GM19438 (cell line): Measurements from ENCODE around the gene ADH1B.
"Not testable (repeated sequence)": the region's sequence is repeated elsewhere in the genome, so short reads cannot be mapped to it uniquely, and the experiment has no call there.

Experiments
- ATAC-seq: cut with Tn5 transposase; IDR thresholded peaks from one replicate; pipeline ENCODE4 v1.9.1; 2021; ENCODE audit warnings: low read depth; ENCODE audit not compliant: unreplicated experiment

The ADH1B gene

DNA sequence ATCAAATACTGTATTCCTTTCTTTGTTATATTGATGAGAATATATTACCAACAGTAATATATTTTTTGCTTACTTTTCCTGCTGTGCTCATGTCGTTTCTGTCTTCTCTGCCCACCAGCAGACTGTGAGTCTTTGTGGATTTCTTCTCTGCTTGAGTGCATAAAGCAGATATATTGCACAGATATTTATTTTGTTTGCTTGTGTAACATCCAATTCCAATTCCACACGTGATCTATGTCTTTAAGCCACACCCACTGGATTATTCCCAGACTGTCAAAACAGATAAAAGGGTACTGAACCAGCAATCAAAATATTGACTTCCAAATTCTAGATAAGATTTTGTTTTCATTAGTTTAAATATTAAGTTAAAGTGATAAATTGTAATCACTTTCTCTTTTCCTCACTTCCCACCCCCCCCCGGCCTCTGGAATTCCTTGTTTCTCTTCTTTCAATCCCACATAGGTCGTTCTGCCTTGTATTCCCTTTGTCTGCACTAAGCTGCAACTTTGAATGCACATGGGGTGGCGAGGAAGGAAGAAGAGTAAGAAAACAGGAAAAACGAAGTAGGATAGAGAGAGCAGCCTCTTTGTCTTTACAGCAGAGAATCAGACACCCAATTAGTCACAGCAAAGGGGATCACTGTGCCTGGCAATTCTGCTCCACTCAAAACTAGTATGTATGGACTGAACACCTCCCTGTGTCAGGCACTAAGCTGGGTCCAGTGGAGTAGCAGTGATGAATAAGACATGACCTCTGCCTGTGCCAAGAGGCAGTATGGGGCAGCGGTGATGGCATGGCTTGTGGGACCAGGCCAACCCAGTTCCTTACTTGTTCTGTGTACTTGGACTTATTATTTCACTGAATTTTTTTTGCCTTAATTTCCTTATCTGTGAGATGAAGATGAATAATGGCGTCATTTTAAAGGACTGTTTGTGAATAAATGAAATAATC is at the start of gene ADH1B:
TSS of gene ADH1B (minus strand) at position 161 of the 951 bp plus-strand sequence. CDS start at position 91, 70 bp downstream.
- no peak for ATAC-seq

DNA sequence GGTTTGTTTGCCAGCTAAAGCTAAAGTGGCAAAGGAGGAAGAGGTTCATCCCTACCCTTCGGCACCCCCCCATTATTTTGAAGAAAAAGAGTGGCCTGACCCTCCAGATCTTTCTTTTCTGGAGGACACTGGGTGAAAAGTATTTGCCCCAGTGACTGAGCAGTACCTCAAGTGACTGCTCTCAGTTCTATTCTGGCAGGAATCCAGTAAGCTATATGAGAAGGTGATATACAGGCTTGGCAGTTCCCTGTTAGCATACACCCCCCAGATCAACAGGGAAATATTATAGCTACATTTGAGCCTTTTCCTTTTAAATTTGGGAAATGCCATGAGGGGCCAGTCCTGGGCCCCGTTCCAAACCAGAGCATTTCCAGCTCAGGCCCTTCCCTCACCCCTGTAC is 46.6 kb upstream of the ADH1B start:
- not testable (repeated sequence) for ATAC-seq

DNA sequence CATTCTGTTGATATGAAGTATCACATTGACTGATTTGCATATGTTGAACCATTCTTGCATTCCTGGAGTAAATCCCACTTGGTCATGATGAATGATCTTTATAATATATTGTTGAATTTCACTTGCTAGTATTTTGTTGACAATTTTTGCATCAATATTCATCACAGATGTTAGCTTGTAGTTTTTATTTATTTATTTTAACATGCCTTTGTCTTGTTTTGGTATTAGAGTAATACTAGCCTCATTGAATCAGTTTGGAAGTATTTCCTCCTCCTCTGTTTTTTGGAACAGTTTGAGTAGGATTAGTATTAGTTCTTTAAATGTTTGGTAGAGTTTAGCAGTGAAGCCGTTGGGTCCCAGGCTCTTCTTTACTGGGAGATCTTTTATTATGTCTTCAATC is 45.3 kb upstream of the ADH1B start:
- ATAC-seq: no peak

- no peak for ATAC-seq
These were observed 41.6 kb upstream of the ADH1B start for GRCh38 chr4:99362768-99363167.

GRCh38 chr4:99361899-99362275 is 40.7 kb upstream of the ADH1B start:
- ATAC-seq: no peak

- no peak for ATAC-seq
These were observed 40.2 kb upstream of the ADH1B start for GRCh38 chr4:99361268-99361898.

GRCh38 chr4:99359480-99360204 is 38.4 kb upstream of the ADH1B start:
- no peak for ATAC-seq

DNA sequence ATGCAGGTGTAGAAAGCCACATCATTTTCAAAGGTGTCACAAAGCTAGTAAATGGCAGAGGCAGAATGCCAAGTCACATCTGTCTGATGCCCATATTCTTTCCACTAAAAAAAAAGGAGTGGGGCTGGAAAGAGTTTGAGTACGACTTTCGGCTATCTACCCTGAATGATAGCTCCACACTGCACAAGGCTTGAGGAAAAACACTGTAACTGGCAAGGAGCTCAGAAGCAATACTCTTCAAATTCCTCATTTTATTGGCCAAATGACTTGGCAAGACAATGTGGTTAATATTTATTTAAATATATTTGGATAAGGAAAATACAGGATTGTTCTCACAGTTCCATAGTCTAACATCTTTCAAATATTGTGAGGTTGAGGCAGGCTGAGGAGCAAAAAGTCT is 36.7 kb upstream of the ADH1B start:
- ATAC-seq: no peak

GRCh38 chr4:99356992-99357391 is 35.8 kb upstream of the ADH1B start:
- ATAC-seq: peak; percentile 64

- ATAC-seq: not testable (repeated sequence)
These were observed 34.9 kb upstream of the ADH1B start for GRCh38 chr4:99356149-99356548.

GRCh38 chr4:99352602-99353537 is 31.7 kb upstream of the ADH1B start, which contains the start of gene ADH1C:
ADH1C (minus strand) TSS chr4:99352746; CDS start chr4:99352675, 71 bp downstream.
- no peak for ATAC-seq

DNA sequence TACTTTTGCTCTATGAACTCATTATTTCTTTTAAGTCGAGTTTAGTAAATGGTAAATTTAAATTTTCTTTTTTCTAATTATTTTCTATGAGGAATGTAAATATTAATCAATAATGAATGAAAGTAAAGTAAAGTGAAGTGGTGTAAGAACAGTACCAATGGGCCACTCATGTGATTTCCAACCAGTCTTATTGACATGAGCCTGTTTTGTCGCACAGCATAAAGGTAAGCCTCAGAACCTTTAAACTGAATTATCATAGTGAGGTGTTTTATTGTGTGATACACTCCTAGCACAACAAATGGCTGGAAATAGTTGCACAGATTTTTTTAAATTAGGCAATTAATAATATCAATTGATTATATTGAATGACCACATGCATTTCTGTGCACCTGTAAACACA is 30.3 kb upstream of the ADH1B start:
- ATAC-seq: no peak

GRCh38 chr4:99349338-99349737 is 28.1 kb upstream of the ADH1B start:
- ATAC-seq: no peak

DNA sequence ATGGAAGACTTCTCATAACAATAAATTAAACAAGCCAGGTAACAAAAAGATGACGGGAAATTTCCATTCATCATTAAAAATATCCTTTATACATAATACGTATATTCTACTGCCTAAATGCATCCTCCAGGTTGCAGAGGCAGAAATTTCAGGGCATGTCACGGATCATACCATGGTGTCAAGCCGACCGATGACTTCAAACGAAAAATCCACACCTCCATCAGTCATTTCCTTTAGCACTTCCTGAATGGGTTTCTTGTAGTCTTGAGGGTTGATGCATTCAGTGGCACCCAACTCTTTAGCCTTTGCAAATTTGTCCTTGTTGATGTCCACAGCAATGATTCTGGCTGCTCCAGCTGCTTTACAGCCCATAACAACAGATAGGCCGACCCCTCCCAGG is 21.4 kb upstream of the ADH1B start:
- ATAC-seq: not testable (repeated sequence)

GRCh38 chr4:99341426-99341825 is 20.2 kb upstream of the ADH1B start:
- ATAC-seq: no peak

DNA sequence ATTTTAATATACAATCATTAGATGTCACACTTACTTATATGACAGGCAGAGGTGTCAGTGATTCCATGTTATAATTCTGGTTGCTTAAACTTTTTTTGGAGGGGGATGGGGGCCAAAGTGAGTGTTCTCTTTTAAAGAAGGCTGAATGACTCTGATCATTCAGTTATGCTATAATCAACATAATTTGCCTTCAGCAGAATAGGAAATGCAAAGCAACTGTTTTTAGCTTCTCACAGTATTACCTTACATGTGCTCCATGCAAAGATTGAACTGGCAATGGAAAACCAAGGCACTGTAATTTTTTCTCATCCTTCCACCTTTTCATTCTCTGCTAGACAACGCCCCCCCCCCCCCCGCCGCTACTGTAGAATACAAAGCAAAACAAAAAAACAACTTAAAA is 18.0 kb upstream of the ADH1B start:
- no peak for ATAC-seq

DNA sequence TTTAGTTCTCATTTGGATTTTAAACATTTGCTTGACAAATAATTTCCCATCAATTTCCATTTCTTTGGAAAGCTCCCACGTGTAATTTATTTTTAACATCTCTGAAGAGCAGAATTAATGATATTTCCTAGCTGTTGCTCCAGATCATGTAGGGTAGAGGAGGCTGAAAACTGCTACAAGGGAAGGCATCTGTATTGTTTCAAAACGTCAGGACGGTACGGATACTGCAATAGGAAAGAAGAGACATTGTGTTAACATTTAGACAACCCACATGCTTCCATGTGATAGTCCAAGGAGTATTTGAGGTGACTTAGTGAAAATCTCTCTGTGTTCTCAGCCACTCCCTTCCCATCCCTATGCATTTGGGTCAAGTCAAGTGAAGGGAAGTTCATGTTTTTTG is 15.4 kb upstream of the ADH1B start:
- ATAC-seq: no peak

GRCh38 chr4:99334880-99335279 is 13.7 kb upstream of the ADH1B start:
- ATAC-seq: no peak

DNA sequence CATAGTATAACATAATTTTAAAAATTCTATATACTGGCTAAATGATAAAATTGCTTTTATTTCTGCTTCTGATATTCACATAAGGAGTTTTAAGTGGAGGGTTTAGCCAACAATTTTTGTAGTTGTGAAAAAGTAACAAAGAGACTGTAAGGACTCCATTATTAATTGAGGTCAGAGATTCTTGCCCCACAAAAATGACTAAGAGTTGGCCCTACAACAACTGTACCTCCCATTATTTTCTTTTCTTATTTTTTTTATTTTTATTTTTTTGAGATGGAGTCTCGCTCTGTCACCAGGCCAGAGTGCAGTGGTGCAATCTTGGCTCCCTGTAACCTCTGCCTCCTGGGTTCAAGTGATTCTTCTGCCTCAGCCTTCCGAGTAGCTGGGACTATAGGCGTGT is 9.4 kb upstream of the ADH1B start:
- no peak for ATAC-seq

GRCh38 chr4:99329876-99330275 is 8.7 kb upstream of the ADH1B start:
- ATAC-seq: no peak
